K562 (cell line): ENCODE measurements around the gene FGF22. TPM values are rescaled to one million over a fixed set of nuclear protein-coding genes. Genes with fewer than 3 reads are reported as not detected.
A peak's percentile ranks its signal among the peaks of the same experiment; 100 is the strongest.

Experiments
- CREBBP ChIP-seq: IDR thresholded peaks from one replicate; pipeline ENCODE4 v1.6.1; 2012; ENCODE audit warnings: low read depth, mild to moderate bottlenecking, control low read depth, inconsistent platforms, low read length
- ELF2 ChIP-seq: fragments of 250-450 bp; sonication (Bioruptor Pico); IDR thresholded peaks from 2 replicates; pipeline ENCODE4 v1.5.0; 2021; ENCODE audit warnings: mild to moderate bottlenecking
- FIP1L1 ChIP-seq: fragments of 200-400 bp; formaldehyde crosslinking; IDR thresholded peaks from 2 replicates; pipeline ENCODE4 v1.6.1; 2018; ENCODE audit warnings: mild to moderate bottlenecking, low read depth, low read length; ENCODE audit not compliant: poor library complexity, severe bottlenecking
- RBFOX2 ChIP-seq: fragments of 200-400 bp; formaldehyde crosslinking; IDR thresholded peaks from 2 replicates; pipeline ENCODE4 v1.6.1; 2017; ENCODE audit warnings: low read depth, mild to moderate bottlenecking, low read length, moderate library complexity
- ZBTB33 ChIP-seq: sonication (generic); formaldehyde crosslinking; IDR thresholded peaks from 2 replicates; pipeline ENCODE4 v1.8.1; 2023; ENCODE audit warnings: mild to moderate bottlenecking, missing genetic modification reagents
- ZBTB5 ChIP-seq: fragments of 450-650 bp; IDR thresholded peaks from 2 replicates; pipeline ENCODE4 v1.6.1; 2017; ENCODE audit warnings: antibody characterized with exemption
- polyA plus RNA-seq, 8 experiments: library from polyadenylated mRNA; depleted of rRNA in 4 of 8; stranded (reverse) in 5 of 8; unstranded in 3 of 8; fragments of >200 nt; fragmentation: Nextera tagmentation in 2 of 8; fragmentation: Illumina TruSeq in 1 of 8; extraction: Ambion mirVana in 2 of 8; extraction: Trizol in 1 of 8; gene quantifications; 2 replicates each; pipeline versions ENCODE4 v1.2.1 to v1.2.3, GENCODE V29; 2011 to 2014; ENCODE audit warnings: inconsistent platforms in 1 of 8, missing spikeins in 1 of 8
- total RNA-seq, 7 experiments: library from RNA; depleted of rRNA in 6 of 7; stranded (reverse); fragments of >200 nt in 6 of 7; fragmentation: Illumina TruSeq in 2 of 7; extraction: Trizol in 2 of 7; gene quantifications; 2 replicates each; pipeline versions ENCODE4 v1.2.1 to v1.2.3, GENCODE V29; 2011 to 2021; ENCODE audit warnings: low replicate concordance in 1 of 7

The FGF22 gene
- total and polyA plus RNA-seq, 9 of the 15 experiments (the other 6 are each of a cell fraction or from before 2014, with no cell fraction given) = 0.14 to 2.2 (median 0.86) TPM; not detected in 4

GRCh38 chr19:658916-659839 is 19.5 kb downstream of the FGF22 start (continued):
- no peak for TF ChIP-seq ZBTB5
- peak; percentile 40; the same call in 1 of the 2 replicates for TF ChIP-seq RBFOX2
- TF ChIP-seq ELF2 (CRISPR knock-in tag) = no peak
- peak; percentile 82; the same call in 1 of the 2 replicates for TF ChIP-seq ZBTB33 (CRISPR knock-in tag)
- no peak for TF ChIP-seq CREBBP
- peak; percentile 2 for TF ChIP-seq FIP1L1
